Neural crest cell (in vitro differentiated cells): ENCODE measurements around the gene RASA2. TPM values are rescaled to one million over a fixed set of nuclear protein-coding genes. Genes with fewer than 3 reads are reported as not detected.

Experiments used
- DNase-seq: peaks from one replicate; pipeline ENCODE4 v3.0.0; 2021; ENCODE audit warnings: low read depth, mixed read lengths, low spot score
- H3K27ac Mint-ChIP-seq: one replicate; pipeline ENCODE4 v1.8.0; 2021; ENCODE audit warnings: mild to moderate bottlenecking, mixed read lengths; ENCODE audit not compliant: unreplicated experiment
- H3K27me3 Mint-ChIP-seq: 2 replicates; pipeline ENCODE4 v1.8.0; 2021; ENCODE audit warnings: low read depth, mild to moderate bottlenecking, mixed read lengths
- H3K36me3 Mint-ChIP-seq: 2 replicates; pipeline ENCODE4 v1.8.0; 2021; ENCODE audit warnings: low read depth, mild to moderate bottlenecking, mixed read lengths
- H3K4me1 Mint-ChIP-seq: 2 replicates; pipeline ENCODE4 v1.8.0; 2021; ENCODE audit warnings: mixed read lengths
- H3K4me3 Mint-ChIP-seq: one replicate; pipeline ENCODE4 v1.8.0; 2021; ENCODE audit warnings: mild to moderate bottlenecking, mixed read lengths
- H3K9me3 Mint-ChIP-seq: 2 replicates; pipeline ENCODE4 v1.8.0; 2021; ENCODE audit warnings: mixed read lengths
- CTCF ChIP-seq: fragments of 200-600 bp; sonication (generic); conservative IDR thresholded peaks from 2 replicates; pipeline ENCODE4 v1.5.0; 2021; ENCODE audit warnings: antibody characterized with exemption, mild to moderate bottlenecking
- total RNA-seq: library from RNA; stranded (reverse); gene quantifications from 2 replicates; pipeline ENCODE4 v1.2.1, GENCODE V29; 2021

The RASA2 gene
- total RNA-seq, 1 donor from 2014 or later: 19.2 TPM

- Mint-ChIP-seq H3K4me1 (peaks cover 21% of the 10 kb centered on the region), H3K9me3 (no peaks in the 10 kb centered on the region), H3K27me3 (peaks cover 70% of the 10 kb centered on the region), H3K27ac (no peak overlapping the region), H3K36me3 (no peaks in the 10 kb centered on the region), H3K4me3 (peak overlapping the region; percentile 89)
- peak; percentile 53 for DNase-seq
- TF ChIP-seq CTCF: no peak
Measured at GRCh38 chr3:141659821-141660613, 173.2 kb downstream of the RASA2 start.

GRCh38 chr3:141660614-141660947 lies 173.8 kb downstream of the RASA2 start:
- DNase-seq: no peak
- Mint-ChIP-seq H3K4me3 (peak overlapping the region; percentile 89), H3K36me3 (no peaks in the 10 kb centered on the region), H3K27me3 (peaks cover 70% of the 10 kb centered on the region), H3K4me1 (peaks cover 21% of the 10 kb centered on the region), H3K9me3 (no peaks in the 10 kb centered on the region), H3K27ac (no peak overlapping the region)
- TF ChIP-seq CTCF: no peak

GRCh38 chr3:141661229-141662196 lies 174.7 kb downstream of the RASA2 start:
- Mint-ChIP-seq H3K9me3 (no peaks in the 10 kb centered on the region), H3K27me3 (peaks cover 70% of the 10 kb centered on the region), H3K4me1 (peaks cover 21% of the 10 kb centered on the region), H3K4me3 (peak overlapping the region; percentile 73), H3K27ac (no peak overlapping the region), H3K36me3 (no peaks in the 10 kb centered on the region)
- no peak for DNase-seq
- TF ChIP-seq CTCF: no peak

- no peak overlapping the region for H3K27ac Mint-ChIP-seq
- no peak for DNase-seq
- peaks cover 5% of the 10 kb centered on the region for H3K9me3 Mint-ChIP-seq
- no peak for TF ChIP-seq CTCF
- H3K27me3 Mint-ChIP-seq: peaks cover 45% of the 10 kb centered on the region
- peaks cover 3% of the 10 kb centered on the region for H3K36me3 Mint-ChIP-seq
- H3K4me1 Mint-ChIP-seq: peaks cover 21% of the 10 kb centered on the region
- no peak overlapping the region for H3K4me3 Mint-ChIP-seq
Measured at GRCh38 chr3:141663993-141664392, 177.2 kb downstream of the RASA2 start.

Other genes with a start within 250 kb of the RASA2 start
- 27.9 and 28.1 TPM in 2 replicates for gene ZBTB38, start 118.5 kb upstream of the RASA2 start, total RNA-seq